MM.1S (cell line): Measurements from ENCODE around the gene HVCN1.

ENCODE experiments used
- EZH2 ChIP-seq: fragments of 300-600 bp; sonication (generic); optimal IDR thresholded peaks from 2 replicates; pipeline ENCODE3; 2017; ENCODE audit warnings: low read depth, mild to moderate bottlenecking, antibody characterized with exemption, low read length, mixed read lengths
- TF ChIP-seq, protein P1 (sequence below): fragments of 300-600 bp; sonication (generic); IDR thresholded peaks from 2 replicates; pipeline ENCODE4 v1.5.1; 2016; ENCODE audit warnings: antibody characterized with exemption, low read length, mixed read lengths

DNA sequence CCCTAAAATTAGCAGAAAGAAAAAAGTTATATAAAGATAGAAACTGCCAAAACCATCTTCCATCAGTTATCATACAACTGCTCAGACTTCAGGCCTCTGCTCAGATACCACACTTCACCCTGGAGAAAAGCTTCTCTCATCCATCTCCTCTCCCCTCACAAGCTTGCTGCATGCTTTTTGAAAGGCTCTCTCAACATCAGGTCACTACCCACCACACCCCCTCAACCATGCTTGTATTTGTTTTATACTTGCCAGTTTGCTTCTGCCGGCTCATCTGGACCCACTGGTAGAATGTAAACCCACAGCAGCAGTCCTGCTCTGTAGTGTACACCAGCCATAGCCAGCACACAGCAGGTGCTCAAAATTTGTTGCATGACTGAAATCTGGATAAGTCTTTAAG, 45.0 kb upstream of the HVCN1 start:
- TF ChIP-seq, protein P1, sequence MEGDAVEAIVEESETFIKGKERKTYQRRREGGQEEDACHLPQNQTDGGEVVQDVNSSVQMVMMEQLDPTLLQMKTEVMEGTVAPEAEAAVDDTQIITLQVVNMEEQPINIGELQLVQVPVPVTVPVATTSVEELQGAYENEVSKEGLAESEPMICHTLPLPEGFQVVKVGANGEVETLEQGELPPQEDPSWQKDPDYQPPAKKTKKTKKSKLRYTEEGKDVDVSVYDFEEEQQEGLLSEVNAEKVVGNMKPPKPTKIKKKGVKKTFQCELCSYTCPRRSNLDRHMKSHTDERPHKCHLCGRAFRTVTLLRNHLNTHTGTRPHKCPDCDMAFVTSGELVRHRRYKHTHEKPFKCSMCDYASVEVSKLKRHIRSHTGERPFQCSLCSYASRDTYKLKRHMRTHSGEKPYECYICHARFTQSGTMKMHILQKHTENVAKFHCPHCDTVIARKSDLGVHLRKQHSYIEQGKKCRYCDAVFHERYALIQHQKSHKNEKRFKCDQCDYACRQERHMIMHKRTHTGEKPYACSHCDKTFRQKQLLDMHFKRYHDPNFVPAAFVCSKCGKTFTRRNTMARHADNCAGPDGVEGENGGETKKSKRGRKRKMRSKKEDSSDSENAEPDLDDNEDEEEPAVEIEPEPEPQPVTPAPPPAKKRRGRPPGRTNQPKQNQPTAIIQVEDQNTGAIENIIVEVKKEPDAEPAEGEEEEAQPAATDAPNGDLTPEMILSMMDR: no peak
- no peak for TF ChIP-seq EZH2
